H9 (cell line): ENCODE results near the gene PARD3. TPM values are rescaled to one million over a fixed set of nuclear protein-coding genes. Genes with fewer than 3 reads are reported as not detected.

ENCODE experiments used
- DNase-seq: peaks from one replicate; pipeline ENCODE4 v3.0.0-alpha.2; 2017
- H2AFZ ChIP-seq: one replicate; pipeline ENCODE4 v1.6.1; 2013; ENCODE audit warnings: mild to moderate bottlenecking, low read length, control low read depth, moderate library complexity
- H2AK5ac ChIP-seq: 2 replicates; pipeline ENCODE4 v1.6.1; 2013; ENCODE audit warnings: low read length, control low read depth, mixed read lengths; ENCODE audit not compliant: insufficient read length
- H2BK120ac ChIP-seq: one replicate; pipeline ENCODE4 v1.6.1; 2013; ENCODE audit warnings: low read depth, mild to moderate bottlenecking, low read length, control low read depth, inconsistent platforms; ENCODE audit not compliant: poor library complexity, severe bottlenecking
- H2BK12ac ChIP-seq: 2 replicates; pipeline ENCODE4 v1.6.1; 2013; ENCODE audit warnings: low read length, control low read depth, mixed read lengths, low read depth; ENCODE audit not compliant: insufficient read length
- H2BK15ac ChIP-seq: 2 replicates; pipeline ENCODE4 v1.6.1; 2013; ENCODE audit warnings: low read depth, low read length, control low read depth
- H2BK20ac ChIP-seq: one replicate; pipeline ENCODE4 v1.6.1; 2013; ENCODE audit warnings: low read depth, mild to moderate bottlenecking, low read length, control low read depth, inconsistent platforms; ENCODE audit not compliant: poor library complexity, severe bottlenecking
- H2BK5ac ChIP-seq: 2 replicates; pipeline ENCODE4 v1.6.1; 2013; ENCODE audit warnings: low read length, control low read depth, mixed read lengths; ENCODE audit not compliant: insufficient read length
- H3K14ac ChIP-seq: 2 replicates; pipeline ENCODE4 v1.6.1; 2013; ENCODE audit warnings: low read length, control low read depth; ENCODE audit not compliant: insufficient read depth
- H3K18ac ChIP-seq: 2 replicates; pipeline ENCODE4 v1.6.1; 2013; ENCODE audit warnings: low read depth, mild to moderate bottlenecking, mixed read lengths, low read length, control low read depth; ENCODE audit not compliant: insufficient read length
- H3K23ac ChIP-seq: 2 replicates; pipeline ENCODE4 v1.6.1; 2013; ENCODE audit warnings: low read length, control low read depth, mixed read lengths, low read depth; ENCODE audit not compliant: insufficient read length
- H3K23me2 ChIP-seq: 2 replicates; pipeline ENCODE4 v1.6.1; 2013; ENCODE audit warnings: low read depth, mild to moderate bottlenecking, mixed read lengths, low read length, control low read depth; ENCODE audit not compliant: insufficient read length, poor library complexity, severe bottlenecking
- H3K27ac ChIP-seq: 2 replicates; pipeline ENCODE4 v1.5.1; 2013; ENCODE audit warnings: low read length, control low read depth, mixed read lengths, low read depth; ENCODE audit not compliant: insufficient read length
- H3K27me3 ChIP-seq: 2 replicates; pipeline ENCODE4 v1.6.1; 2013; ENCODE audit warnings: low read length, control low read depth, inconsistent platforms; ENCODE audit not compliant: insufficient read depth
- H3K4ac ChIP-seq: 2 replicates; pipeline ENCODE4 v1.6.1; 2013; ENCODE audit warnings: low read depth, mild to moderate bottlenecking, control low read depth, inconsistent platforms, low read length, moderate library complexity
- H3K4me1 ChIP-seq: 2 replicates; pipeline ENCODE4 v1.6.1; 2013; ENCODE audit warnings: low read length, control low read depth, inconsistent platforms; ENCODE audit not compliant: insufficient read depth
- H3K4me2 ChIP-seq: 2 replicates; pipeline ENCODE4 v1.6.1; 2013; ENCODE audit warnings: low read length, control low read depth, mixed read lengths; ENCODE audit not compliant: insufficient read length, insufficient read depth
- H3K56ac ChIP-seq: 2 replicates; pipeline ENCODE4 v1.6.1; 2013; ENCODE audit warnings: low read depth, mild to moderate bottlenecking, mixed read lengths, low read length, control low read depth; ENCODE audit not compliant: insufficient read length
- H3K79me1 ChIP-seq: 2 replicates; pipeline ENCODE4 v1.6.1; 2013; ENCODE audit warnings: low read depth, mild to moderate bottlenecking, moderate library complexity, low read length, control low read depth, inconsistent platforms; ENCODE audit not compliant: insufficient read depth, poor library complexity, severe bottlenecking
- H3K79me2 ChIP-seq: 2 replicates; pipeline ENCODE4 v1.6.1; 2013; ENCODE audit warnings: low read length, control low read depth, inconsistent platforms; ENCODE audit not compliant: insufficient read depth
- H3K9ac ChIP-seq: 2 replicates; pipeline ENCODE4 v1.6.1; 2013; ENCODE audit warnings: low read length, control low read depth, mixed read lengths; ENCODE audit not compliant: insufficient read length; ENCODE audit errors: extremely low read depth
- H3K9me3 ChIP-seq: one replicate; pipeline ENCODE4 v1.6.1; 2013; ENCODE audit warnings: low read depth, low read length, inconsistent platforms; ENCODE audit not compliant: control insufficient read depth
- H3T11ph ChIP-seq: one replicate; pipeline ENCODE4 v1.6.1; 2013; ENCODE audit warnings: mild to moderate bottlenecking, low read length, control low read depth, inconsistent platforms
- H4K20me1 ChIP-seq: one replicate; pipeline ENCODE4 v1.6.1; 2013; ENCODE audit not compliant: control insufficient read depth, insufficient read length, insufficient read depth
- H4K5ac ChIP-seq: 2 replicates; pipeline ENCODE4 v1.6.1; 2013; ENCODE audit warnings: low read depth, mild to moderate bottlenecking, mixed read lengths, low read length, control low read depth; ENCODE audit not compliant: insufficient read length
- H4K8ac ChIP-seq: replicated peaks from 2 replicates; pipeline ENCODE4 v1.6.1; 2013; ENCODE audit warnings: low read length, control low read depth, mixed read lengths, low read depth; ENCODE audit not compliant: insufficient read length
- H4K91ac ChIP-seq: 2 replicates; pipeline ENCODE4 v1.6.1; 2013; ENCODE audit warnings: low read depth, mild to moderate bottlenecking, moderate library complexity, mixed read lengths, low read length, control low read depth; ENCODE audit not compliant: insufficient read length
- H3K27ac Mint-ChIP-seq, 3 experiments: 2 replicates in 2 of 3; 3 replicates in 1 of 3; pipeline ENCODE4 v1.8.0; 2020 to 2021; ENCODE audit warnings: mixed read lengths in 3 of 3, mild to moderate bottlenecking in 1 of 3, moderate library complexity in 1 of 3
- H3K27me3 Mint-ChIP-seq: 2 replicates; pipeline ENCODE4 v1.8.0; 2021; ENCODE audit warnings: low read depth, mild to moderate bottlenecking, moderate library complexity, mixed read lengths
- H3K36me3 Mint-ChIP-seq, 3 experiments: 2 replicates in 2 of 3; 3 replicates in 1 of 3; pipeline ENCODE4 v1.8.0; 2020 to 2021; ENCODE audit warnings: low read depth in 3 of 3, mixed read lengths in 3 of 3; ENCODE audit not compliant: insufficient read depth in 1 of 3
- H3K4me1 Mint-ChIP-seq, 2 experiments: 2 replicates each; pipeline ENCODE4 v1.8.0; 2020; ENCODE audit warnings: mixed read lengths in 2 of 2
- H3K4me3 Mint-ChIP-seq, 2 experiments: 2 replicates in 1 of 2; 3 replicates in 1 of 2; pipeline ENCODE4 v1.8.0; 2020 to 2021; ENCODE audit warnings: mild to moderate bottlenecking in 2 of 2, mixed read lengths in 2 of 2, moderate library complexity in 1 of 2
- H3K9me3 Mint-ChIP-seq, 2 experiments: 2 replicates in 1 of 2; 3 replicates in 1 of 2; pipeline ENCODE4 v1.8.0; 2020; ENCODE audit warnings: mild to moderate bottlenecking in 2 of 2, mixed read lengths in 2 of 2, moderate library complexity in 1 of 2
- WGBS: extraction: QIAGEN DNeasy Blood & Tissue Kit; methylation state at CpG from one replicate; pipeline ENCODE4 v1.1.7; 2013; ENCODE audit warnings: missing lambda C conversion rate, low lambda C conversion rate, mixed read lengths; ENCODE audit not compliant: insufficient read length; ENCODE audit errors: extremely low coverage; 5-methylcytosine and 5-hydroxymethylcytosine counted together
- total RNA-seq: library from RNA; stranded (reverse); gene quantifications from 2 replicates; pipeline ENCODE4 v1.2.1, GENCODE V29; 2021
- TF ChIP-seq, protein P1 (sequence below): fragments of 200-600 bp; sonication (generic); conservative IDR thresholded peaks from 3 replicates; pipeline ENCODE4 v1.8.0; 2021; ENCODE audit warnings: antibody characterized with exemption, mild to moderate bottlenecking

The PARD3 gene
- total RNA-seq, 1 experiment from 2014 or later, result 44.7 TPM

DNA sequence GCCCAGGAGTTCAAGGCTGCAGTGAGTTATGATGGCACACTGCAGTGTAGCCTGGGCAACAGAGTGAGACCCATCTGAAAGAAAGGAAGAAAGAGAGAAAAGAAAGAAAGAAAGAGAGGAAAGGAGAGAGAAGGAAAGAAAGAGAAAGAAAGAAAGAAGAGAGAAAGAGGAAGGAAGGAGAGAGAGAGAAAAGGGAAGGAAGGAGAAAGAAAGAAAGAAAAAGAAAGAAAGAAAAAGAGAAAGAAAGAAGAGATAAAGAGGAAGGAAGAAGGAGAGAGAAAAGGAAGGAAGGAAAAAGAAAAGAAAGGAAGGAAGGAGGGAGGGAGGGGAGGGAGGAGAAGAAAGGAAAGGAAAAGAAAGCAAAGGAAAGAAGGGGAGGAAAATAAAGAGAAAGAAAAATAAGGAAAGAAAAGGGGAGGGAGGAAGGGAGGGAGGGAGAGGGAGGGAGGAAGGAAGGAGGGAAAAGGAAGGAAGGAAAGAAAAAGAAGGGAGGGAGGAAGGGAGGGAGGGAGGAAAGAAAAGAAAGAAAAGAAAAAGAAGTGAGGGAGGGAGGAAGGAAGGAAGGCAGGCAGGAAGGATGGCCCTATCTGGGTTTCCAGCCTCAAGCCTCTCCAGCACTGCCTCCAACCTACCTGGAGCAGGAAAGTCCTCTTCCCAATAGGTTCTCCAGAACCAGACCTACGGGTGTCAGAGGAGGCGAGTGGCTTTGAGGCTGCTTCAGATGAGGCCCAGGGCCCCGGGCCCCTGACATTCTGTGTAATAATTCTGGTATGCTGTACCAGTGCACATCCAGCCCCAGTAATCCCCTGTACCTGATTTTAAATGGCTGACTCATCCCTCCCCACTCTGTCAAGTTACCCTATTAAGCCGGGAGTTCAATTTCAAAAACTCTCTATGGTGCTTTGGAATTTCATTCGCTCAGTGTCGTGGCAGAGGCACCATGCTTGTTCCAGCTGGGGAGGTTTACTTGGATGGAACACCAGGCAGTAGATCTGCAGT lies 6.8 kb upstream of the PARD3 start:
- no peak overlapping the region for H3K9ac ChIP-seq
- no peak overlapping the region for H3K23ac ChIP-seq
- TF ChIP-seq, protein P1, sequence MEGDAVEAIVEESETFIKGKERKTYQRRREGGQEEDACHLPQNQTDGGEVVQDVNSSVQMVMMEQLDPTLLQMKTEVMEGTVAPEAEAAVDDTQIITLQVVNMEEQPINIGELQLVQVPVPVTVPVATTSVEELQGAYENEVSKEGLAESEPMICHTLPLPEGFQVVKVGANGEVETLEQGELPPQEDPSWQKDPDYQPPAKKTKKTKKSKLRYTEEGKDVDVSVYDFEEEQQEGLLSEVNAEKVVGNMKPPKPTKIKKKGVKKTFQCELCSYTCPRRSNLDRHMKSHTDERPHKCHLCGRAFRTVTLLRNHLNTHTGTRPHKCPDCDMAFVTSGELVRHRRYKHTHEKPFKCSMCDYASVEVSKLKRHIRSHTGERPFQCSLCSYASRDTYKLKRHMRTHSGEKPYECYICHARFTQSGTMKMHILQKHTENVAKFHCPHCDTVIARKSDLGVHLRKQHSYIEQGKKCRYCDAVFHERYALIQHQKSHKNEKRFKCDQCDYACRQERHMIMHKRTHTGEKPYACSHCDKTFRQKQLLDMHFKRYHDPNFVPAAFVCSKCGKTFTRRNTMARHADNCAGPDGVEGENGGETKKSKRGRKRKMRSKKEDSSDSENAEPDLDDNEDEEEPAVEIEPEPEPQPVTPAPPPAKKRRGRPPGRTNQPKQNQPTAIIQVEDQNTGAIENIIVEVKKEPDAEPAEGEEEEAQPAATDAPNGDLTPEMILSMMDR, result no peak
- H4K8ac ChIP-seq, result no peak overlapping the region
- H2BK5ac ChIP-seq, result no peak overlapping the region
- H3K9me3 ChIP-seq, result no peaks in the 10 kb centered on the region
- no CpG with 5 or more reads among the region's 6 CpGs for WGBS
- no peak overlapping the region for H3K27ac ChIP-seq
- no peak overlapping the region for H2BK120ac ChIP-seq
- H3K27ac Mint-ChIP-seq, result no peak overlapping the region; a peak in 2 of 7 replicates
- H3K56ac ChIP-seq, result no peak overlapping the region
- H3K27me3 Mint-ChIP-seq, result peaks cover 18% of the 10 kb centered on the region
- no peaks in the 10 kb centered on the region for H3K9me3 Mint-ChIP-seq
- no peak overlapping the region for H3K4ac ChIP-seq
- no peak overlapping the region for H4K5ac ChIP-seq
- H2BK15ac ChIP-seq, result no peak overlapping the region
- H2BK20ac ChIP-seq, result no peak overlapping the region
- H2AK5ac ChIP-seq, result no peak overlapping the region
- no peaks in the 10 kb centered on the region for H3K79me2 ChIP-seq
- H3K14ac ChIP-seq, result no peak overlapping the region
- no peak overlapping the region for H2BK12ac ChIP-seq
- H3K79me1 ChIP-seq, result no peaks in the 10 kb centered on the region
- no peaks in the 10 kb centered on the region for H4K20me1 ChIP-seq
- no peaks in the 10 kb centered on the region for H3K23me2 ChIP-seq
- DNase-seq, result no peak
- no peak overlapping the region for H4K91ac ChIP-seq
- no peak overlapping the region for H3K4me3 Mint-ChIP-seq
- no peaks in the 10 kb centered on the region; the same call in 1 of the 2 replicates for H3K27me3 ChIP-seq
- H3K4me1 Mint-ChIP-seq, result peaks cover 6 to 17% of the 10 kb centered on the region in 2 experiments
- H3K18ac ChIP-seq, result no peak overlapping the region
- no peak overlapping the region for H3K4me2 ChIP-seq
- no peak overlapping the region for H2AFZ ChIP-seq
- no peak overlapping the region for H3T11ph ChIP-seq
- no peaks in the 10 kb centered on the region for H3K4me1 ChIP-seq
- H3K36me3 Mint-ChIP-seq, result no peaks in the 10 kb centered on the region
